Neural cell (in vitro differentiated cells): ENCODE results near the gene TSEN34. TPM values are rescaled to one million over a fixed set of nuclear protein-coding genes. Genes with fewer than 3 reads are reported as not detected.

ENCODE experiments used
- H2AFZ ChIP-seq: fragments of 200-600, 300-800 bp; sonication (generic), shearing (Covaris generic); 2 replicates; pipeline ENCODE4 v1.6.0; 2014; ENCODE audit warnings: low read depth, mild to moderate bottlenecking, antibody characterized with exemption, low read length, moderate library complexity
- H3F3A ChIP-seq: fragments of 200-600 bp; shearing (Covaris generic); 2 replicates; pipeline ENCODE4 v1.6.1; 2016; ENCODE audit warnings: mild to moderate bottlenecking, moderate library complexity, mixed read lengths, antibody characterized with exemption, low read length; ENCODE audit not compliant: insufficient read depth, poor library complexity, severe bottlenecking
- H3K27ac ChIP-seq: fragments of 200-600, 300-800 bp; sonication (generic), shearing (Covaris generic); 2 replicates; pipeline ENCODE4 v1.5.1; 2014; ENCODE audit warnings: mild to moderate bottlenecking, low read length, moderate library complexity
- H3K27me3 ChIP-seq: fragments of 300-800, 200-600 bp; sonication (generic), shearing (Covaris generic); 2 replicates; pipeline ENCODE4 v1.6.0; 2014; ENCODE audit warnings: mild to moderate bottlenecking, low read depth, low read length, moderate library complexity; ENCODE audit not compliant: insufficient read depth
- H3K36me3 ChIP-seq: fragments of 300-800, 200-600 bp; sonication (generic), shearing (Covaris generic); 2 replicates; pipeline ENCODE4 v1.5.1; 2014; ENCODE audit warnings: mild to moderate bottlenecking, antibody characterized with exemption, low read length, moderate library complexity; ENCODE audit not compliant: insufficient read depth
- H3K4me2 ChIP-seq: fragments of 300-800, 200-600 bp; sonication (generic), shearing (Covaris generic); 2 replicates; pipeline ENCODE4 v1.6.0; 2014; ENCODE audit warnings: mild to moderate bottlenecking, low read length
- H3K4me3 ChIP-seq: fragments of 300-800, 200-600 bp; sonication (generic), shearing (Covaris generic); 2 replicates; pipeline ENCODE4 v1.5.1; 2014; ENCODE audit warnings: mild to moderate bottlenecking, low read length, moderate library complexity
- H3K79me2 ChIP-seq: fragments of 200-600 bp; shearing (Covaris generic); replicated peaks from 2 replicates; pipeline ENCODE4 v1.6.0; 2014; ENCODE audit warnings: mild to moderate bottlenecking, low read length, moderate library complexity; ENCODE audit not compliant: insufficient read depth
- H3K9ac ChIP-seq: fragments of 300-800, 200-600 bp; sonication (generic), shearing (Covaris generic); 2 replicates; pipeline ENCODE4 v1.6.1; 2016; ENCODE audit warnings: mild to moderate bottlenecking, low read length, mixed read lengths
- H3K9me2 ChIP-seq: fragments of 200-600 bp; shearing (Covaris generic); 2 replicates; pipeline ENCODE4 v1.6.1; 2016; ENCODE audit warnings: mild to moderate bottlenecking, low read length, mixed read lengths; ENCODE audit not compliant: insufficient read depth
- H3K9me3 ChIP-seq: fragments of 200-600, 300-800 bp; sonication (generic), shearing (Covaris generic); 2 replicates; pipeline ENCODE4 v1.6.1; 2016; ENCODE audit warnings: mild to moderate bottlenecking, mixed run types, low read length, moderate library complexity, mixed read lengths
- H4K20me1 ChIP-seq: fragments of 200-600 bp; shearing (Covaris generic); 2 replicates; pipeline ENCODE4 v1.6.1; 2016; ENCODE audit warnings: mild to moderate bottlenecking, mixed run types; ENCODE audit not compliant: insufficient read depth
- EP300 ChIP-seq: fragments of 450-650 bp; conservative IDR thresholded peaks from 2 replicates; pipeline ENCODE4 v1.6.1; 2014; ENCODE audit warnings: antibody characterized with exemption, mild to moderate bottlenecking, moderate library complexity; ENCODE audit not compliant: poor library complexity, severe bottlenecking
- EZH2 ChIP-seq: fragments of 200-600, 300-800 bp; shearing (Covaris generic), sonication (generic); IDR thresholded peaks from 2 replicates; pipeline ENCODE4 v1.6.1; 2014; ENCODE audit warnings: antibody characterized with exemption, low read length, borderline replicate concordance, mild to moderate bottlenecking; ENCODE audit not compliant: insufficient read depth, poor library complexity, severe bottlenecking
- MXI1 ChIP-seq: fragments of 450-650 bp; conservative IDR thresholded peaks from 2 replicates; pipeline ENCODE4 v1.6.1; 2014; ENCODE audit warnings: antibody characterized with exemption, mild to moderate bottlenecking; ENCODE audit not compliant: poor library complexity, severe bottlenecking
- POLR2AphosphoS5 ChIP-seq: IDR thresholded peaks from 2 replicates; pipeline ENCODE4 v1.6.1; 2012
- RAD21 ChIP-seq: fragments of 450-650 bp; conservative IDR thresholded peaks from 2 replicates; pipeline ENCODE4 v1.6.1; 2014; ENCODE audit warnings: antibody characterized with exemption, mild to moderate bottlenecking, moderate library complexity
- SMC3 ChIP-seq: fragments of 450-650 bp; conservative IDR thresholded peaks from 2 replicates; pipeline ENCODE4 v1.6.1; 2014; ENCODE audit warnings: antibody characterized with exemption, mild to moderate bottlenecking, moderate library complexity; ENCODE audit not compliant: poor library complexity
- TAF1 ChIP-seq: IDR thresholded peaks from 2 replicates; pipeline ENCODE4 v1.6.1; 2012; ENCODE audit warnings: low read depth
- polyA plus RNA-seq: library from polyadenylated mRNA; depleted of rRNA; stranded (reverse); fragments of >200 nt; gene quantifications from 2 replicates; pipeline ENCODE4 v1.2.3, GENCODE V29; 2014
- TF ChIP-seq, protein P1 (sequence below): IDR thresholded peaks from 2 replicates; pipeline ENCODE4 v1.6.1; 2012; ENCODE audit warnings: borderline replicate concordance
- TF ChIP-seq, protein P2 (sequence below): fragments of 450-650 bp; IDR thresholded peaks from 2 replicates; pipeline ENCODE4 v1.5.1; 2014; ENCODE audit warnings: antibody characterized with exemption, mild to moderate bottlenecking, moderate library complexity; ENCODE audit not compliant: poor library complexity, severe bottlenecking

The TSEN34 gene
- polyA plus RNA-seq, 1 donor from 2014 or later: 113 TPM

DNA sequence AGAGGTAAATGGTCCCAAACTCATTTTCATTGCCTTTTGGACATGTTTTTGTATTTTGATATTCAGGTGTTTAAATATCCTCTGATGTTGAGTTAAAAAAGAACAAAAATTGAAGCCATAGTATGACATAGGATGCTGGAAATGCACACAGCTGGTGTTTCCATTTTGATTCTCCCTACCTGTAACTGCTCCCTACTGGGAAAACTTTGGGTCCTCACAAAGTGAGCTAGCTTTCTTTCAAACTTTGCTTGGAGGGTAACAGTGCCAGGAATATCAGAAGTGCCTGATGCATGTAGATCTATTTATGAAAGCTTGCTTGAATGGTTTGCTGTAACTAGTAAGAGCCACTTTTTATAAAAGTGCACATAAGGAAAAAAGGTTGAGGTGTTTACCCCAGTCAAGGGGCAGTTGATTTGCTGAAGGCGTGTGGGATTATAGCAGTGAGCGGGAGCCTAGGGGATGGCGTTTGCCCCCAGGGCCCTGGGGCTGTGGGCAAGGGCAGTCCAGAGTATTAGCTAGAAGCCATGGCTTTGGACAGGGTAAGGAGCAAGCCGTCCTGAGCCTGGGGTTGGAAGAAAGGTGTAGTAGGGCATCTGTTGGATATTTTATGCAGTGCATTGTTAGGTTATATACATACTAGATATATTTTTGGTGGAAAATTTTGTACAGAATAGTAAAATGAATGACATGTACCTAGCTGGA lies 13.8 kb downstream of the TSEN34 start:
- no peaks in the 10 kb centered on the region for H3K9me2 ChIP-seq
- no peaks in the 10 kb centered on the region for H3K27me3 ChIP-seq
- H3K4me3 ChIP-seq: no peak overlapping the region

DNA sequence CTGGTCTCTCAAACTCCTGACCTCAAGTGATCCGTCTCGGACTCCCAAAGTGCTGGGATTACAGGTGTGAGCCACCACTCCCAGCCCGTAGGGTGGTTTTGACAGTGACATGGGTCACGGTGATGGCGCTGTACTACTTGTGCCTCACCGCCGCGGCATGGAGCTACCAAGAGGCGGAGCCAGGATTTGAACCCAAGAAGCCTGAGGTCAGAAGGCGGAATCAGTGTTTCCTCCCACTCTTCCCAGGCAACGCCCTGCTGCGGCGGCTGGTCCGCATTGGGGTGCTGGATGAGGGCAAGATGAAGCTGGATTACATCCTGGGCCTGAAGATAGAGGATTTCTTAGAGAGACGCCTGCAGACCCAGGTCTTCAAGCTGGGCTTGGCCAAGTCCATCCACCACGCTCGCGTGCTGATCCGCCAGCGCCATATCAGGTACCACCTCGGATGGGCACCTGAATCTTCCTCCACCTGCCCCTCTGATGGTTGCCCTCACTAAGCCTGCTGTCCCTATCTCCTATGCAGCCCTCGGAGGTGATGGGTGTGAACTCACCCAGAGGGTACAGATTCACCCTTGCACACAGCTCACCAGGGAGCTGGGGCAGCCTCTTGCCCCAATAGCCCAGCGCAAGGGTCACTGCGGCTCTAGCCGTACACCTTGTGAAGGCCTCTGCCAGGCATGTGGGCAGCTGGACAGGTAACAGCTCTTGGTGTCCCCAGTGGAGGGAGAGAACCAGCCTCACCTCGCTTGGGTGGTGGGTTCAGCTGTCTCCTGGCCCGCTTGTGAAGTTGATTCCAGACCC lies 15.1 kb downstream of the TSEN34 start:
- Histone ChIP-seq H3K36me3 (no peaks in the 10 kb centered on the region), H3K27ac (no peak overlapping the region), H3K4me2 (no peak overlapping the region), H4K20me1 (peaks cover 13% of the 10 kb centered on the region), H3K79me2 (peaks cover 45% of the 10 kb centered on the region), H3K9me2 (no peaks in the 10 kb centered on the region), H3F3A (no peaks in the 10 kb centered on the region), H3K9me3 (no peaks in the 10 kb centered on the region), H2AFZ (no peak overlapping the region), H3K27me3 (no peaks in the 10 kb centered on the region), H3K9ac (no peak overlapping the region), H3K4me3 (no peak overlapping the region)
- no peak for TF ChIP-seq EP300
- TF ChIP-seq, protein P1, sequence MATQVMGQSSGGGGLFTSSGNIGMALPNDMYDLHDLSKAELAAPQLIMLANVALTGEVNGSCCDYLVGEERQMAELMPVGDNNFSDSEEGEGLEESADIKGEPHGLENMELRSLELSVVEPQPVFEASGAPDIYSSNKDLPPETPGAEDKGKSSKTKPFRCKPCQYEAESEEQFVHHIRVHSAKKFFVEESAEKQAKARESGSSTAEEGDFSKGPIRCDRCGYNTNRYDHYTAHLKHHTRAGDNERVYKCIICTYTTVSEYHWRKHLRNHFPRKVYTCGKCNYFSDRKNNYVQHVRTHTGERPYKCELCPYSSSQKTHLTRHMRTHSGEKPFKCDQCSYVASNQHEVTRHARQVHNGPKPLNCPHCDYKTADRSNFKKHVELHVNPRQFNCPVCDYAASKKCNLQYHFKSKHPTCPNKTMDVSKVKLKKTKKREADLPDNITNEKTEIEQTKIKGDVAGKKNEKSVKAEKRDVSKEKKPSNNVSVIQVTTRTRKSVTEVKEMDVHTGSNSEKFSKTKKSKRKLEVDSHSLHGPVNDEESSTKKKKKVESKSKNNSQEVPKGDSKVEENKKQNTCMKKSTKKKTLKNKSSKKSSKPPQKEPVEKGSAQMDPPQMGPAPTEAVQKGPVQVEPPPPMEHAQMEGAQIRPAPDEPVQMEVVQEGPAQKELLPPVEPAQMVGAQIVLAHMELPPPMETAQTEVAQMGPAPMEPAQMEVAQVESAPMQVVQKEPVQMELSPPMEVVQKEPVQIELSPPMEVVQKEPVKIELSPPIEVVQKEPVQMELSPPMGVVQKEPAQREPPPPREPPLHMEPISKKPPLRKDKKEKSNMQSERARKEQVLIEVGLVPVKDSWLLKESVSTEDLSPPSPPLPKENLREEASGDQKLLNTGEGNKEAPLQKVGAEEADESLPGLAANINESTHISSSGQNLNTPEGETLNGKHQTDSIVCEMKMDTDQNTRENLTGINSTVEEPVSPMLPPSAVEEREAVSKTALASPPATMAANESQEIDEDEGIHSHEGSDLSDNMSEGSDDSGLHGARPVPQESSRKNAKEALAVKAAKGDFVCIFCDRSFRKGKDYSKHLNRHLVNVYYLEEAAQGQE: no peak
- TF ChIP-seq TAF1: no peak
- no peak for TF ChIP-seq POLR2AphosphoS5
- TF ChIP-seq RAD21: no peak
- TF ChIP-seq MXI1: no peak
- no peak for TF ChIP-seq EZH2
- TF ChIP-seq SMC3: no peak

More for the DNA sequence above, 13.8 kb downstream of the TSEN34 start:
- no peak overlapping the region for H3K27ac ChIP-seq
- H2AFZ ChIP-seq: no peak overlapping the region
- TF ChIP-seq EZH2: no peak
- TF ChIP-seq RAD21: no peak
- TF ChIP-seq SMC3: no peak
- TF ChIP-seq MXI1: no peak
- no peak for TF ChIP-seq TAF1
- TF ChIP-seq, protein P1: no peak
- no peak for TF ChIP-seq POLR2AphosphoS5
- TF ChIP-seq, protein P2, sequence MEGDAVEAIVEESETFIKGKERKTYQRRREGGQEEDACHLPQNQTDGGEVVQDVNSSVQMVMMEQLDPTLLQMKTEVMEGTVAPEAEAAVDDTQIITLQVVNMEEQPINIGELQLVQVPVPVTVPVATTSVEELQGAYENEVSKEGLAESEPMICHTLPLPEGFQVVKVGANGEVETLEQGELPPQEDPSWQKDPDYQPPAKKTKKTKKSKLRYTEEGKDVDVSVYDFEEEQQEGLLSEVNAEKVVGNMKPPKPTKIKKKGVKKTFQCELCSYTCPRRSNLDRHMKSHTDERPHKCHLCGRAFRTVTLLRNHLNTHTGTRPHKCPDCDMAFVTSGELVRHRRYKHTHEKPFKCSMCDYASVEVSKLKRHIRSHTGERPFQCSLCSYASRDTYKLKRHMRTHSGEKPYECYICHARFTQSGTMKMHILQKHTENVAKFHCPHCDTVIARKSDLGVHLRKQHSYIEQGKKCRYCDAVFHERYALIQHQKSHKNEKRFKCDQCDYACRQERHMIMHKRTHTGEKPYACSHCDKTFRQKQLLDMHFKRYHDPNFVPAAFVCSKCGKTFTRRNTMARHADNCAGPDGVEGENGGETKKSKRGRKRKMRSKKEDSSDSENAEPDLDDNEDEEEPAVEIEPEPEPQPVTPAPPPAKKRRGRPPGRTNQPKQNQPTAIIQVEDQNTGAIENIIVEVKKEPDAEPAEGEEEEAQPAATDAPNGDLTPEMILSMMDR: no peak
- no peak for TF ChIP-seq EP300
- H3K79me2 ChIP-seq: peaks cover 48% of the 10 kb centered on the region
- H3K9ac ChIP-seq: no peak overlapping the region
- H3K36me3 ChIP-seq: no peaks in the 10 kb centered on the region
- no peak overlapping the region for H3K4me2 ChIP-seq
- H3F3A ChIP-seq: no peaks in the 10 kb centered on the region
- no peaks in the 10 kb centered on the region for H3K9me3 ChIP-seq
- peaks cover 13% of the 10 kb centered on the region for H4K20me1 ChIP-seq
